Adipocyte (in vitro differentiated cells): ENCODE results near the gene BPIFB1.

Experiments used
- DNase-seq: peaks from one replicate; pipeline ENCODE4 v3.0.0-alpha.2; 2015; ENCODE audit warnings: low read depth
- H3K27me3 ChIP-seq: replicated peaks from 2 replicates; pipeline ENCODE4 v1.7.0; 2013; ENCODE audit warnings: mild to moderate bottlenecking, low read length, moderate library complexity; ENCODE audit not compliant: control insufficient read depth, insufficient read depth
- H3K36me3 ChIP-seq: 2 replicates; pipeline ENCODE4 v1.7.0; 2013; ENCODE audit warnings: low read length, mild to moderate bottlenecking, moderate library complexity; ENCODE audit not compliant: control insufficient read depth, insufficient read depth, severe bottlenecking
- H3K4me1 ChIP-seq: 2 replicates; pipeline ENCODE4 v1.7.0; 2013; ENCODE audit warnings: mild to moderate bottlenecking, low read length, moderate library complexity; ENCODE audit not compliant: control insufficient read depth, insufficient read depth
- H3K4me3 ChIP-seq: 2 replicates; pipeline ENCODE4 v1.7.0; 2013; ENCODE audit warnings: mild to moderate bottlenecking, low read length, moderate library complexity
- H3K9ac ChIP-seq: 2 replicates; pipeline ENCODE4 v1.7.0; 2013; ENCODE audit warnings: mild to moderate bottlenecking, low read length, moderate library complexity
- H3K9me3 ChIP-seq: 2 replicates; pipeline ENCODE4 v1.7.0; 2013; ENCODE audit warnings: mild to moderate bottlenecking, low read length, moderate library complexity; ENCODE audit not compliant: control insufficient read depth

BPIFB1 gene

DNA sequence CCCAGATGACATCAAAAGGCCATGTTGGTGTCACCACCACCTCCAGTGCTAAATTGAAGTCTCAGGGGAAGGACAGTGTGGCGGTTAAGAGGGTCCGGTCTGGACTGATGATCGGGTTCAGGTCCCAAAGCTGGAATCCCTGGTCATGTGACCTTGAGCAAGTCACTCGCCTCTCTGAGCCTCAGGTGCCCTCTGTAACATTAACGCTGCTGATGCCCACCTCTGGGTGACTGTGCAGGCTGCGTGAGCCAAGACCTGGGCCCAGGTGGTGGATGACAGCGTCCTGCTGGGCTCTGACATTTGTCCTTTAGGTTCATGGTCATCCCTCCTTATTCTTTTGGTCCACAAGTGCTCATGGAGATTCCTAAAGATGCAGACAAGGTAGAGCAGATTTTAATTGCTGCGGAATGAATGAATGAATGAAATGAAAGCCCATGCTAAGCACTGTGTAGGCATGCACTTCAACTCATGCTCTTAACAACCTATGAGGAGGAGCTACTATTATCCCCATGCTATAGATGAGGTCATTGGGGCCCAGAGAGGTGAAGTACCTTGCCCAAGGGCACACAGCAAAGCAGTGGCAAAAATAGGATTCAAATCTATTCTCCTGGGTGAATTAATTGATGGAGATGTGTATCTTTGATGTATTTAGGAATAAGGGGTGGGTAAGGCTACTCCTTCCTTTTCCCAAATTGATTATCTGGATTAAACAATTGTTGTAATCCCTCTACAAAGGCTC lies 649 bp upstream of the BPIFB1 start:
- H3K9me3 ChIP-seq = peaks cover 2% of the 10 kb centered on the region
- H3K36me3 ChIP-seq = no peaks in the 10 kb centered on the region
- DNase-seq = no peak
- peaks cover 37% of the 10 kb centered on the region for H3K27me3 ChIP-seq
- peaks cover 24% of the 10 kb centered on the region for H3K4me1 ChIP-seq
- no peak overlapping the region for H3K9ac ChIP-seq
- H3K4me3 ChIP-seq = no peak overlapping the region

DNA sequence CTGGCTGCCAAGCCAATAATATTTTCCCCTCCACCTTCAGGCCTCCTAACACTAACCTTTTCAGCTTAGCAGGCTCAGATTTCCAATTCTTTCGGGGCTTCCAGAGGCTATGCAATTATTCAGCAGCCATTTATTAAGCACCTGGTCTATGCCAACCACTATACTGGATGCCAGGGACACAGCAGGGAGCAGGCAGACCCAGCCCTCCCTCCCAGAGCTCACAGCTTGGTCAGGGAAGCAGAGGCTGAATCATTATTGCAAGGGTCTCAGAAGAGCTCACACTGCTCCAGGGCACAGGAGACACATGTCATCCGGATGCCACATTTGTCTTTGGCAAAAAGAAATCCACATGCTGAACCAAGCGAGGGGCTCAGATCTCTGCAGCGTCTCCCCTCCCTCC lies 1.3 kb downstream of the BPIFB1 start:
- H3K27me3 ChIP-seq = peaks cover 46% of the 10 kb centered on the region
- no peak for DNase-seq
- H3K4me1 ChIP-seq = peaks cover 4% of the 10 kb centered on the region
- H3K36me3 ChIP-seq = no peaks in the 10 kb centered on the region
- no peak overlapping the region for H3K9ac ChIP-seq
- H3K4me3 ChIP-seq = no peak overlapping the region
- peaks cover 8% of the 10 kb centered on the region for H3K9me3 ChIP-seq

DNA sequence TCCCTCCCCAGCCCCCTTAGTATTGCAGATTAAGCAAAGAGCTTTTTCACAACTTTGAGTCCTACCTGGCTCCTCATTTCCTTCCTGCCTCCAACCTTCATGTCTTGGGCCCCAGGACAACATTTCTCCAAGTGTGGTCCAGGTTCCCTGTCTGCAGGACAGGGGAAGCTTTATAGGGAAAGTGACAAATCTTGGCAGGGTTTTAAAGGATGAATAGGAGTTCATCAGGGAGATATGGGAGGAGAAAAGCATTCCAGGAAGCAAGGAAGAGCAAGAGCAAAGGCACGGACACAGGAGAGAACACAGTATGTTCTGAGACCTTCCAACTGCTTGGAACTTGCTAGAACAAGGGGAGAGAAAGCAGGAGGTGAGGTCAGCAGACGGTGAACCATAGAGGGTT lies 1.9 kb downstream of the BPIFB1 start:
- Histone ChIP-seq H3K9me3 (peaks cover 8% of the 10 kb centered on the region), H3K36me3 (no peaks in the 10 kb centered on the region), H3K4me3 (no peak overlapping the region), H3K9ac (no peak overlapping the region), H3K4me1 (peaks cover 6% of the 10 kb centered on the region), H3K27me3 (peaks cover 41% of the 10 kb centered on the region)
- no peak for DNase-seq

DNA sequence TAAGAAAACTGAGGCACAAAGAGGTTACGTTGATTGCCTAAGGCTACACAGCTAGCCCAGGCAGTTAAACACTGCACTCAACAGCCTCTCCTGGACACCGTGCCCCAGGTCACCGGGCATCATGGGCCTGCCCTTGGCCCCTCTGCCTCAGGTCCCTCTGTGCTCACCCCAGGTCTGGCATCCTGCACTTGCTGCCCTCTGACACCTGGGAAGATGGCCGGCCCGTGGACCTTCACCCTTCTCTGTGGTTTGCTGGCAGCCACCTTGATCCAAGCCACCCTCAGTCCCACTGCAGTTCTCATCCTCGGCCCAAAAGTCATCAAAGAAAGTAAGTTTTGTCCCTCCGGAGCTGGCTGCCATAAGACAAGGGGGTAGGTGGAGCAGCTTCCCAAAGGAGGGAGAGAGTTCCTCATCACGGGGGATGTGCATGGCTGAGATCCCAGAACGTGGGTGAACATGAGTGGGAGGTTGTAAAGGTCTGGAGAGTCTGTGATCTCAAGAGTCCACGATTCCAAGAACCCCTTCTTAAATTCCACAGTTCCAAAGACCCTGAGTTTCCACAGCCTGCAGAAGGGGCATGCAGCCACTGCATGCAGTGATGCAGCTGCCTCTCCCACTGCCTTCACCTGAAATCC lies 3.0 kb downstream of the BPIFB1 start:
- DNase-seq = no peak
- peaks cover 41% of the 10 kb centered on the region for H3K27me3 ChIP-seq
- peaks cover 8% of the 10 kb centered on the region for H3K9me3 ChIP-seq
- H3K4me3 ChIP-seq = no peak overlapping the region
- H3K9ac ChIP-seq = no peak overlapping the region
- no peaks in the 10 kb centered on the region for H3K36me3 ChIP-seq
- H3K4me1 ChIP-seq = peaks cover 16% of the 10 kb centered on the region

DNA sequence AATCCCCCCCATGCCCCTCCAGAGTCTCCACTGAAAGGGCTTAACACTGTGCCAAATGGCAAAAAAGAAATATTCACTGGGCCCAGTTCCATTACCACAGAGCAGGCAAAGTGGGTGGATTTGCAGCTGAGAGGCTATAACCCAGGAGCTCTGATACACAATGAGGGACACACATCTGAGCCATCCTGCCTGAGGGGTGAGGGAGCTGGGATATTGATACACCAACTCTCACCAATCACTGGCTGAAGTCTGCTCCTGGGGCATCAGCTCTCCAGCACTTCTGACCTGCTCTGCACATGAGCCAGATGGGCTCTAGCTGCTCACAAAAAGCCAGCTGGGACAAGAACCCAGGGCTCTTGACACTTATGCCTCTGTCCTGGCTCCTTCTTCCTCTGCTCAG lies 4.9 kb downstream of the BPIFB1 start:
- Histone ChIP-seq H3K36me3 (no peaks in the 10 kb centered on the region), H3K9me3 (peaks cover 8% of the 10 kb centered on the region), H3K9ac (no peak overlapping the region), H3K27me3 (peaks cover 41% of the 10 kb centered on the region), H3K4me1 (peaks cover 16% of the 10 kb centered on the region), H3K4me3 (no peak overlapping the region)
- DNase-seq = no peak

DNA sequence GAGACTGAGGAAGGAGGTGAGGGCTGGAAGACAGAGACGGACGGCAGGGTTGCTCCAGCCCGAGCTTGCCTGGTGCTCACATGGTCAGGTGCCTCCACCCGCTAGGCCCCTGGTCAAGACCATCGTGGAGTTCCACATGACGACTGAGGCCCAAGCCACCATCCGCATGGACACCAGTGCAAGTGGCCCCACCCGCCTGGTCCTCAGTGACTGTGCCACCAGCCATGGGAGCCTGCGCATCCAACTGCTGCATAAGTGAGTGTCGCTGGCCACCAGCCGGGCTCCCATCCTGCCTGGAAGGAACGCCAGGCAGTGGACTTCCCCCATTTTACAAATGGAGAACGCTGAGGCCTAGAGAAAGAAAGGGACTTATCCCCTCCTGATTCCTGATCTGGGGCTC lies 7.8 kb downstream of the BPIFB1 start:
- DNase-seq = no peak
- peaks cover 16% of the 10 kb centered on the region for H3K4me1 ChIP-seq
- no peak overlapping the region for H3K4me3 ChIP-seq
- no peak overlapping the region for H3K9ac ChIP-seq
- peaks cover 14% of the 10 kb centered on the region for H3K27me3 ChIP-seq
- H3K9me3 ChIP-seq = peaks cover 8% of the 10 kb centered on the region
- no peaks in the 10 kb centered on the region for H3K36me3 ChIP-seq

DNA sequence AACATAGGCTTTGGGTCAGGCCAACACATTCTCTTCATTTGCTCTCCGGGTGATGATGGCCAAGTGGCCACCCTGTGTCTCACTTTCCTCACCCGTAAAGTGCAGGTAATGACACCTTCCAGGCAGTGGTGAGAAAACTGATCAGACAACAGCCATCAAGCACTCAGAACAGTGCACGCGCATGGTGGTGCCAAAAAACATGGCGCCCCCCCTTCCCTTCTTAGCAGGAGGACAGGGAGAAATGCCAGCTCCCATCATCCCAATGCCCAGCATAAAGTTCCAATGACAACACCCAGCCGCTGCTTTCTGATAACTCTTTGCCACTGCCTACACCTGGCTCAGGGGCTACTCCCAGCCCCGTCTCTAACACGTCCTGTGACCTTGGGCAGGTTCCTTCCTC lies 8.4 kb downstream of the BPIFB1 start:
- no peak overlapping the region for H3K9ac ChIP-seq
- no peak overlapping the region for H3K4me3 ChIP-seq
- H3K9me3 ChIP-seq = peaks cover 8% of the 10 kb centered on the region
- peaks cover 13% of the 10 kb centered on the region for H3K27me3 ChIP-seq
- no peak for DNase-seq
- peaks cover 22% of the 10 kb centered on the region for H3K4me1 ChIP-seq
- H3K36me3 ChIP-seq = no peaks in the 10 kb centered on the region

DNA sequence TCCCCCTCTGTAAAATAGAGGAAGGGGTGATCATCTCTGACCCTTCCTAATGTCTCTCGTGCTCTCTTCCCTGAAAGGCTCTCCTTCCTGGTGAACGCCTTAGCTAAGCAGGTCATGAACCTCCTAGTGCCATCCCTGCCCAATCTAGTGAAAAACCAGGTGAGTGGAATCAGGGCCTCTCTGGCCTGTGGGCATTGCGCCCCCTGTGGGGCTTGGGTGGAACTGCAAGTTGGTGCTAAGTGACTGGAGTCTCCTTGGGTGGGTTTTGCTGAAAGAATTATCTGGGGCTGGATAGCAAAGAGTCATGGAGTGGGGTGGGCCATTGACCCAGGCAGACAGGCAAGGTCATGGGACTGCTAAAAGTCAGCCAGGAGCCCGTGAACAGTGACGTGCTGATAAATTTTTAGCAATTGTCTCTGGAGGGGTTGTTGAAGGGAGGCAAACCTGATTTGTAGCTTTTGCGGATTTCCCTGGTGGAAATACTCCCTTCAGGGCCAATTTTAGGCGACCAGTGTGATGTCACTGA lies 8.9 kb downstream of the BPIFB1 start:
- Histone ChIP-seq H3K9me3 (peaks cover 8% of the 10 kb centered on the region), H3K4me3 (no peak overlapping the region), H3K36me3 (no peaks in the 10 kb centered on the region), H3K27me3 (peaks cover 13% of the 10 kb centered on the region), H3K4me1 (peaks cover 27% of the 10 kb centered on the region), H3K9ac (no peak overlapping the region)
- peak; percentile 30 for DNase-seq

DNA sequence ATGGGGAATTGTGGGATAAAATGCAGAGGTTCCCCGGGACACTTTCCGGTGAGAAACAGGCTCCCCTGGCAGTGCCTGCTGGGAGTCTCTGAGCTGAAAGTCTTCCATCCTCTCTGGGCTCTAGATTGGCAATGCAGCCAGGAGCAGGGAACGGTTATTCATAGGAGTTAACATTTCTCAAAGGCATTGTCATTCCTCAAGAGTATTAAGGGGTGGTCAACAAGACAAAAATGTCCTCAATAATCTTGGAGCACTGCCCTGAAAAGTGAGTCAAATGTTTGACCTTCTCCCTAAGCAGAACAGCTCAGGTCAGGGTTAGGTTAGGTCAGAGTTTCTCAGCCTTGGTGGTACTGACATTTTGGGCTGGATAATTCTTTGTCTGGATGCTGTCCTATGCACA lies 13.2 kb downstream of the BPIFB1 start:
- peaks cover 24% of the 10 kb centered on the region for H3K4me1 ChIP-seq
- H3K9ac ChIP-seq = no peak overlapping the region
- no peak for DNase-seq
- H3K4me3 ChIP-seq = no peak overlapping the region
- no peaks in the 10 kb centered on the region for H3K9me3 ChIP-seq
- no peaks in the 10 kb centered on the region for H3K36me3 ChIP-seq
- no peaks in the 10 kb centered on the region for H3K27me3 ChIP-seq

DNA sequence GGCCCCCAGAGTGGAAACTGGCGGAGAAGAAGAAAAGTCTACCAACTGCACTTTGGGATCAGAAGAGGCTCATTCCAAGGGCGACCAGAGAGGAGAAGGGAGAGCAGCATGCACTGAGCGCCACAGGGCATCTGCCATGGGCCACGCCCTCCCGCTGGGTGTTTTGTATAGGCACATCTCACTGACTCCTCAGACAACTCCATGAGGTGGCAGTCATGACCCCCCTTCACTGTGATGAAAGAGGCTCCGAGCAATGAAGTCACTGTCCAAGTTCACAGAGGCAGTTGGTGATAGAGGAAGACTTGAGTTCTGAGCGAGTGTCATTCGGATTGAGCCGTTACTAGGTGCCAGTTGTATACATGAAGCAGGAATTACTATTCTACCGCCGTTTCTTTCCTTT lies 15.4 kb downstream of the BPIFB1 start:
- Histone ChIP-seq H3K27me3 (no peaks in the 10 kb centered on the region), H3K9ac (no peak overlapping the region), H3K9me3 (no peaks in the 10 kb centered on the region), H3K4me3 (no peak overlapping the region), H3K36me3 (no peaks in the 10 kb centered on the region), H3K4me1 (peaks cover 27% of the 10 kb centered on the region)
- DNase-seq = no peak

DNA sequence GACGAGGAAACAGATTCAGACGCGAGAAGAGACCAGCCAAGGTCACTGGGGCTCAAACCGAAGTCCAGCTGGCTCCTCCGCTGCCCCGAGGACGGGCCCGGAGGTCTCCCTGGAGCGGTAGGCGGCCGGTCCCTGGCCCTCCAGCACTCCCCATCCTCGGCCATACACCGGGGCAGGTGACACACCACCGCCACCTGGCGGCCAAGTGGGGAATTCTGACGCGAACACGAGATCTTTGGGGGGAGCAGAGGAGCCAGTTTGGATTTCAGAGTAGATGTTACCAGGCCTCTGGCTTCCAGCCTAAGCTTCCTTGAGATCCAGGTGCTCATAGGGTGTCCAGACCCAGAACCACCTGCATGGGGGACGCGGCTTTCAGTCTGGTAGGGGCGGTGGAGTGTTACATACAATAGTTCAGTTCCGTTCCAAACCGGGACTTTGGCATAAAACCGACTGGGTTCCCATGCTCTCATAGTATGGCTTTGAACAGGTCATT lies 16.1 kb downstream of the BPIFB1 start:
- peak; percentile 52 for DNase-seq
- Histone ChIP-seq H3K36me3 (no peaks in the 10 kb centered on the region), H3K27me3 (no peaks in the 10 kb centered on the region), H3K9me3 (no peaks in the 10 kb centered on the region), H3K4me1 (peaks cover 27% of the 10 kb centered on the region), H3K4me3 (no peak overlapping the region), H3K9ac (no peak overlapping the region)
